Measurements from ENCODE around the gene KRT222. TPM values are rescaled to one million over a fixed set of nuclear protein-coding genes. Genes with fewer than 3 reads are reported as not detected.

KRT222 gene
- total RNA-seq, 1 experiment from 2014 or later = not detected

DNA sequence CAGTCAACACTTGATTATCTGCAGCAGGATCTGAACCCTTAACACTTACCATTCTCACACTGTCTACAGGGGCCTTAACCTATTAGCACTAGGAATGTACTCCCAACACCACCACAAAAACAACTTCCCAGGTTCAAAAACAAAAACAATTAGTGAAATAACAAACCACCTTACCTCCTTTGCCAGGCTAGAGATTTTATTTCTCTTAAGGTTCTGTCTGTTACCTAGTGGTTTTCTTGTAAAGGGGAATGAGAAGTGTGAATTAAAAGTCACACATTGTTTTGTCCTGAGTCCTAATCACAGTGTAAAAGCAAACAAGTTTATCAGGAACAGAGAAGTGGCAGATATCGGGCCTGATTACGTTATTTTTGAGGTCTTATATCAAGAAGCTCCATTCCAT, 27.0 kb downstream of the KRT222 start:
- Histone ChIP-seq H3K4me3 (ENCODE audit: low read depth, low read length, poor library complexity, severe bottlenecking) (no peak overlapping the region), H3K36me3 (ENCODE audit: insufficient read depth, low read length, poor library complexity, severe bottlenecking) (peaks cover 75% of the 10 kb centered on the region), H3K27me3 (replicated peaks; ENCODE audit: insufficient read depth, low read depth, low read length, poor library complexity) (no peaks in the 10 kb centered on the region), H3K9me3 (ENCODE audit: low read depth, low read length, poor library complexity, severe bottlenecking) (no peaks in the 10 kb centered on the region), H3K4me1 (ENCODE audit: insufficient read depth, low read length, poor library complexity, severe bottlenecking) (no peaks in the 10 kb centered on the region), H3K27ac (ENCODE audit: low read depth, low read length, poor library complexity, severe bottlenecking) (no peak overlapping the region)
- no TSS peak for BruUV-seq (replicated peaks)
- intact Hi-C loops (cut with micrococcal nuclease; ENCODE audit: unreplicated experiment) = no loop called here
- POLR2A ChIA-PET (ENCODE audit: low non-redundant PET) = no interaction called here
- TF ChIP-seq, protein P1, sequence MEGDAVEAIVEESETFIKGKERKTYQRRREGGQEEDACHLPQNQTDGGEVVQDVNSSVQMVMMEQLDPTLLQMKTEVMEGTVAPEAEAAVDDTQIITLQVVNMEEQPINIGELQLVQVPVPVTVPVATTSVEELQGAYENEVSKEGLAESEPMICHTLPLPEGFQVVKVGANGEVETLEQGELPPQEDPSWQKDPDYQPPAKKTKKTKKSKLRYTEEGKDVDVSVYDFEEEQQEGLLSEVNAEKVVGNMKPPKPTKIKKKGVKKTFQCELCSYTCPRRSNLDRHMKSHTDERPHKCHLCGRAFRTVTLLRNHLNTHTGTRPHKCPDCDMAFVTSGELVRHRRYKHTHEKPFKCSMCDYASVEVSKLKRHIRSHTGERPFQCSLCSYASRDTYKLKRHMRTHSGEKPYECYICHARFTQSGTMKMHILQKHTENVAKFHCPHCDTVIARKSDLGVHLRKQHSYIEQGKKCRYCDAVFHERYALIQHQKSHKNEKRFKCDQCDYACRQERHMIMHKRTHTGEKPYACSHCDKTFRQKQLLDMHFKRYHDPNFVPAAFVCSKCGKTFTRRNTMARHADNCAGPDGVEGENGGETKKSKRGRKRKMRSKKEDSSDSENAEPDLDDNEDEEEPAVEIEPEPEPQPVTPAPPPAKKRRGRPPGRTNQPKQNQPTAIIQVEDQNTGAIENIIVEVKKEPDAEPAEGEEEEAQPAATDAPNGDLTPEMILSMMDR (conservative IDR thresholded peaks at IDR 0.05; ENCODE audit: low read depth, low read length) = no peak
- DNase-seq (ENCODE audit: low spot score) = no peak
- CTCF ChIA-PET = no interaction called here

DNA sequence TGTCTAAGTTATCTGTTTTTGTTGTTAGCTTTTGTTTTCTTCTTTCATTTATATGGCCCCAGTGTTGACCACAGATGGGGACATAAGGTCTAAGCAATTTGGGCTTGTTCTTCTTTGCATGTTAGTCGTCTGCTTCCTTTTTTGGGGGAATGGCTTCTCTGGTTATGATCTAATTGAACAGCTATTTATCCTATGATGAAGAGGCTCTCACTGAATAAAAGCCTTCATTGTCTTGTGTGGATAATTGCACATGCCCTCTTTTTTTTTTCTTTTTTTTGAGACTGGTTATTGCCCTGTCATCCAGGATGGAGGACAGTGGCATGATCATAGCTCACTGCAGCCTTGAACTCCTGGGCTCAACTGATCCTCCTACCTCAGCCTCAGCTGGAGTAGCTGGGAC, 31.1 kb downstream of the KRT222 start:
- H3K4me1 ChIP-seq (ENCODE audit: insufficient read depth, low read length, poor library complexity, severe bottlenecking) = no peaks in the 10 kb centered on the region
- intact Hi-C loops (cut with micrococcal nuclease; ENCODE audit: unreplicated experiment) = no loop called here
- H3K27ac ChIP-seq (ENCODE audit: low read depth, low read length, poor library complexity, severe bottlenecking) = no peak overlapping the region
- peaks cover 81% of the 10 kb centered on the region for H3K36me3 ChIP-seq (ENCODE audit: insufficient read depth, low read length, poor library complexity, severe bottlenecking)
- no peaks in the 10 kb centered on the region for H3K9me3 ChIP-seq (ENCODE audit: low read depth, low read length, poor library complexity, severe bottlenecking)
- ChIA-PET POLR2A (ENCODE audit: low non-redundant PET) (no interaction called here), CTCF (no interaction called here)
- no peak for TF ChIP-seq EZH2 (IDR thresholded peaks at IDR 0.05; ENCODE audit: borderline replicate concordance, low read depth, low read length, poor library complexity, severe bottlenecking)
- TF ChIP-seq, protein P1 (conservative IDR thresholded peaks at IDR 0.05; ENCODE audit: low read depth, low read length) = no peak
- H3K27me3 ChIP-seq (replicated peaks; ENCODE audit: insufficient read depth, low read depth, low read length, poor library complexity) = no peaks in the 10 kb centered on the region
- no peak overlapping the region for H3K4me3 ChIP-seq (ENCODE audit: low read depth, low read length, poor library complexity, severe bottlenecking)
- no peak for DNase-seq (ENCODE audit: low spot score)
- BruUV-seq (replicated peaks) = no TSS peak

DNA sequence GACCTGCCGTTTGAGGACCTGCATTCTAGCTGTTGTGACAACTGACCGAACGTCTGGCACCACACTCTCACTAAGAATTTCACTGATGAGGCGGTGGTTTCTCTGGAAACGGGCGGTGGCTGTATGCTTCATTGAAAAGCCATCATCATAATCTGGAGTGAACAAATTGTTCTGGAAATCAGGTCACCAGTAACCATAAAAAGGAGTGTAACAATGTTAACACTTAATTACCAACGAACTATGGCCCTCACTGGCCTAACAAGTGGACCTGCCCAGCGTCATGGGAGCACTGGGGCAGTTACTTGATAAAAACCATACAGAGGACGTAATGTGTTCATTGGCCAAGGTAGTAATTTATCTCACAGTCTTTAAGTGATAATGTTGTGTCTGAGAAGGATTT, 32.8 kb downstream of the KRT222 start:
- DNase-seq (ENCODE audit: low spot score) = no peak
- peaks cover 77% of the 10 kb centered on the region for H3K36me3 ChIP-seq (ENCODE audit: insufficient read depth, low read length, poor library complexity, severe bottlenecking)
- CTCF ChIA-PET = no interaction called here
- H3K9me3 ChIP-seq (ENCODE audit: low read depth, low read length, poor library complexity, severe bottlenecking) = no peaks in the 10 kb centered on the region
- POLR2A ChIA-PET (ENCODE audit: low non-redundant PET) = interaction anchor here (0.7 kb wide), 1 partner anchor 19 kb away, joined by 3 read pairs; no protein-coding TSS in a partner anchor
- no peak overlapping the region for H3K4me3 ChIP-seq (ENCODE audit: low read depth, low read length, poor library complexity, severe bottlenecking)
- H3K27me3 ChIP-seq (replicated peaks; ENCODE audit: insufficient read depth, low read depth, low read length, poor library complexity) = no peaks in the 10 kb centered on the region
- TF ChIP-seq, protein P1 (conservative IDR thresholded peaks at IDR 0.05; ENCODE audit: low read depth, low read length) = no peak
- no peak for TF ChIP-seq EZH2 (IDR thresholded peaks at IDR 0.05; ENCODE audit: borderline replicate concordance, low read depth, low read length, poor library complexity, severe bottlenecking)
- intact Hi-C loops (cut with micrococcal nuclease; ENCODE audit: unreplicated experiment) = no loop called here
- H3K27ac ChIP-seq (ENCODE audit: low read depth, low read length, poor library complexity, severe bottlenecking) = no peak overlapping the region
- no TSS peak for BruUV-seq (replicated peaks)
- H3K4me1 ChIP-seq (ENCODE audit: insufficient read depth, low read length, poor library complexity, severe bottlenecking) = no peaks in the 10 kb centered on the region
